ENCODE results near the gene SH3RF3. TPM values are rescaled to one million over a fixed set of nuclear protein-coding genes. Genes with fewer than 3 reads are reported as not detected.

Gene SH3RF3
- total RNA-seq, 1 donor from 2014 or later = under 0.01 TPM

- H3K36me3 ChIP-seq (ENCODE audit: control insufficient read depth, insufficient read depth, low read length) = no peaks in the 10 kb centered on the region
- FAIRE-seq (no peak), DNase-seq (ENCODE audit: low read depth) (no peak)
- no peak for TF ChIP-seq CTCF (IDR thresholded peaks at IDR 0.05; ENCODE audit: insufficient read depth, low read length, severe bottlenecking)
- H3K4me3 ChIP-seq (ENCODE audit: low read depth, low read length) = no peak overlapping the region
- peaks cover 4% of the 10 kb centered on the region for H3K27me3 ChIP-seq (ENCODE audit: control insufficient read depth, insufficient read depth, low read length)
Observed at GRCh38 chr2:109401370-109401769, 272.4 kb downstream of the SH3RF3 start.

GRCh38 chr2:109402180-109402579 is 273.2 kb downstream of the SH3RF3 start:
- no peak overlapping the region for H3K4me3 ChIP-seq (ENCODE audit: low read depth, low read length)
- FAIRE-seq = no peak
- no peaks in the 10 kb centered on the region for H3K36me3 ChIP-seq (ENCODE audit: control insufficient read depth, insufficient read depth, low read length)
- DNase-seq (ENCODE audit: low read depth) = no peak
- no peak for TF ChIP-seq CTCF (IDR thresholded peaks at IDR 0.05; ENCODE audit: insufficient read depth, low read length, severe bottlenecking)
- H3K27me3 ChIP-seq (ENCODE audit: control insufficient read depth, insufficient read depth, low read length) = peaks cover 4% of the 10 kb centered on the region

GRCh38 chr2:109402980-109403840 is 274.2 kb downstream of the SH3RF3 start:
- TF ChIP-seq CTCF (IDR thresholded peaks at IDR 0.05; ENCODE audit: insufficient read depth, low read length, severe bottlenecking) = no peak
- Histone ChIP-seq H3K4me3 (ENCODE audit: low read depth, low read length) (no peak overlapping the region), H3K27me3 (ENCODE audit: control insufficient read depth, insufficient read depth, low read length) (peaks cover 4% of the 10 kb centered on the region), H3K36me3 (ENCODE audit: control insufficient read depth, insufficient read depth, low read length) (no peaks in the 10 kb centered on the region)
- no peak for DNase-seq (ENCODE audit: low read depth)
- FAIRE-seq = no peak

- Histone ChIP-seq H3K36me3 (ENCODE audit: control insufficient read depth, insufficient read depth, low read length) (no peaks in the 10 kb centered on the region), H3K27me3 (ENCODE audit: control insufficient read depth, insufficient read depth, low read length) (peaks cover 4% of the 10 kb centered on the region), H3K4me3 (ENCODE audit: low read depth, low read length) (no peak overlapping the region)
- no peak for TF ChIP-seq CTCF (IDR thresholded peaks at IDR 0.05; ENCODE audit: insufficient read depth, low read length, severe bottlenecking)
- peak; percentile 54 for DNase-seq (ENCODE audit: low read depth)
- FAIRE-seq = no peak
Observed at GRCh38 chr2:109403841-109404201, 274.8 kb downstream of the SH3RF3 start.

- DNase-seq (ENCODE audit: low read depth) (no peak), FAIRE-seq (no peak)
- Histone ChIP-seq H3K27me3 (ENCODE audit: control insufficient read depth, insufficient read depth, low read length) (peaks cover 4% of the 10 kb centered on the region), H3K36me3 (ENCODE audit: control insufficient read depth, insufficient read depth, low read length) (no peaks in the 10 kb centered on the region), H3K4me3 (ENCODE audit: low read depth, low read length) (no peak overlapping the region)
- TF ChIP-seq CTCF (IDR thresholded peaks at IDR 0.05; ENCODE audit: insufficient read depth, low read length, severe bottlenecking) = no peak
Observed at GRCh38 chr2:109404681-109405080, 275.7 kb downstream of the SH3RF3 start.

- FAIRE-seq (no peak), DNase-seq (ENCODE audit: low read depth) (no peak)
- H3K4me3 ChIP-seq (ENCODE audit: low read depth, low read length) = no peak overlapping the region
- H3K27me3 ChIP-seq (ENCODE audit: control insufficient read depth, insufficient read depth, low read length) = peaks cover 4% of the 10 kb centered on the region
- no peak for TF ChIP-seq CTCF (IDR thresholded peaks at IDR 0.05; ENCODE audit: insufficient read depth, low read length, severe bottlenecking)
- no peaks in the 10 kb centered on the region for H3K36me3 ChIP-seq (ENCODE audit: control insufficient read depth, insufficient read depth, low read length)
Observed at GRCh38 chr2:109405873-109406272, 276.9 kb downstream of the SH3RF3 start.

All from bronchial epithelial cell (primary cell).